Activated CD4-positive, alpha-beta memory T cell treated with anti-CD3 and anti-CD28 coated beads for 36 hours (primary cell): ENCODE measurements around the gene EEFSEC. TPM values are rescaled to one million over a fixed set of nuclear protein-coding genes. Genes with fewer than 3 reads are reported as not detected.

ENCODE experiments used
- CTCF ChIA-PET: fragments of 350-600 bp; sonication (Branson Sonifier 250); formaldehyde crosslinking; loops from one replicate; lab custom pipeline; 2021; ENCODE audit warnings: antibody characterized with exemption, inconsistent platforms; lab: Charles Lee
- POLR2A ChIA-PET: fragments of 350-600 bp; sonication (Branson Sonifier 250); formaldehyde crosslinking; loops from one replicate; lab custom pipeline; 2021; ENCODE audit warnings: antibody characterized with exemption; lab: Charles Lee
- DNase-seq: peaks from one replicate; pipeline ENCODE4 v3.0.0-alpha.2; 2020
- H3K27ac Mint-ChIP-seq: one replicate; pipeline ENCODE4 v1.8.0; 2021; ENCODE audit warnings: mixed read lengths
- H3K27me3 Mint-ChIP-seq: one replicate; pipeline ENCODE4 v1.8.0; 2021; ENCODE audit warnings: mixed read lengths
- H3K36me3 Mint-ChIP-seq: one replicate; pipeline ENCODE4 v1.8.0; 2021; ENCODE audit warnings: mixed read lengths
- H3K4me1 Mint-ChIP-seq: one replicate; pipeline ENCODE4 v1.8.0; 2021; ENCODE audit warnings: low read depth, mixed read lengths
- H3K4me3 Mint-ChIP-seq: one replicate; pipeline ENCODE4 v1.8.0; 2021; ENCODE audit warnings: mild to moderate bottlenecking, mixed read lengths
- H3K9me3 Mint-ChIP-seq: one replicate; pipeline ENCODE4 v1.8.0; 2021; ENCODE audit warnings: mixed read lengths
- intact Hi-C: fragments of 100-400 bp; cut with micrococcal nuclease; formaldehyde crosslinking; loops from one replicate; pipeline ENCODE4 v1.15.1; 2023
- total RNA-seq, 2 experiments: library from RNA; stranded (reverse); gene quantifications; one replicate each; pipeline ENCODE4 v1.2.3, GENCODE V29; 2021

The EEFSEC gene
- total RNA-seq, 2 experiments from 2014 or later: 16.1 to 17.2 TPM

DNA sequence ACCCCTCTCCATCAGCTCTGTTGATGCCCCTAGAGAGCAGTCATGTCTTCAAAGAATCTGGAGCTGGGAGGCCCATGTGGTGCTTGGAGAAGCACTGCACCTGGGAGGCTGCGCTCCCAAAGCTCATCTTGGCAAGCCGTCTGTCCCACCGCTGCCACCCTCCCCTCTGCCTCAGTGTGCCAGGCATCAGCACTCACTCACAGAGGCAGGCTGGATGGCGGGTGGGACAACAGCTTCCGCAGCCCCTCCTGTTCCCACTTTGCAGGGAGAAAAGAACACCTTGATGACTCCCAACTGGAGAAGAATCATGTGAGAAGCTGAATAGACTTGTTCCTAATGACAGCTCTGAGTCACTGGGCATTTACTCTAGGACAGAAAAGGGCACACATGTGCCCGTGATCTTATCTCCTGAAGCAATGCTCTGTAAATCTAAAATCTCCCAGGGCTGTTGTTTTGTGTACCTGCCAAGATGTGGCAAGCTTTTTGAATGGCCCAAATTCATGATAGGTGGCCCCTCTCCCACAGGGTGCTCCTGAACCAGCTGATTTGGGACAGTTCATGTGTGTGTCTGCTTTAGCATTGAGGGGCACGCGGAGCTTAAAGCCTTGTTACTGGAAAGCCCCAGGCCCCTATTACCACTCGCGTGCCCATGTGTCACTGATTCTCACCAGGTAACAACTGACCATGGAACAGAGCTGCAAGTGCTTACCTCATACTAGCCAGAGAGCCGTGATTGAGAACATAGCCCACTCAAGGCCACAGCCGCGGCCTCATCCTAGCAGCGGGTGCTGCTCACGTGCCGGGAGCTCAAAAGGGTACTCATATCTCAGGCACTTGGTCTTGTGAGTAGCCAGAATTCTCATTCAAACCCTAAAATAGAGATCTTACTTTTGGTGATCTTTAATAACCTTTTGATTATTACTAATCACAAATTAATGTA lies 209.0 kb downstream of the EEFSEC start:
- Mint-ChIP-seq H3K36me3 (peaks cover 4% of the 10 kb centered on the region), H3K27me3 (no peaks in the 10 kb centered on the region), H3K4me3 (no peak overlapping the region), H3K4me1 (no peaks in the 10 kb centered on the region), H3K27ac (no peak overlapping the region), H3K9me3 (no peaks in the 10 kb centered on the region)
- POLR2A ChIA-PET: no interaction called here
- CTCF ChIA-PET: no interaction called here
- DNase-seq: no peak
- intact Hi-C loops: no loop called here

- Mint-ChIP-seq H3K36me3 (no peaks in the 10 kb centered on the region), H3K27ac (no peak overlapping the region), H3K4me1 (no peaks in the 10 kb centered on the region), H3K27me3 (no peaks in the 10 kb centered on the region), H3K9me3 (no peaks in the 10 kb centered on the region), H3K4me3 (no peak overlapping the region)
- ChIA-PET POLR2A (no interaction called here), CTCF (no interaction called here)
- no peak for DNase-seq
- intact Hi-C loops: no loop called here
These were observed 211.0 kb downstream of the EEFSEC start for GRCh38 chr3:128364291-128364690.

- Mint-ChIP-seq H3K27ac (no peak overlapping the region), H3K4me3 (no peak overlapping the region), H3K36me3 (no peaks in the 10 kb centered on the region), H3K9me3 (no peaks in the 10 kb centered on the region), H3K27me3 (no peaks in the 10 kb centered on the region), H3K4me1 (no peaks in the 10 kb centered on the region)
- no peak for DNase-seq
- intact Hi-C loops: no loop called here
- CTCF ChIA-PET: no interaction called here
- POLR2A ChIA-PET: no interaction called here
These were observed 211.6 kb downstream of the EEFSEC start for GRCh38 chr3:128364808-128365360.

DNA sequence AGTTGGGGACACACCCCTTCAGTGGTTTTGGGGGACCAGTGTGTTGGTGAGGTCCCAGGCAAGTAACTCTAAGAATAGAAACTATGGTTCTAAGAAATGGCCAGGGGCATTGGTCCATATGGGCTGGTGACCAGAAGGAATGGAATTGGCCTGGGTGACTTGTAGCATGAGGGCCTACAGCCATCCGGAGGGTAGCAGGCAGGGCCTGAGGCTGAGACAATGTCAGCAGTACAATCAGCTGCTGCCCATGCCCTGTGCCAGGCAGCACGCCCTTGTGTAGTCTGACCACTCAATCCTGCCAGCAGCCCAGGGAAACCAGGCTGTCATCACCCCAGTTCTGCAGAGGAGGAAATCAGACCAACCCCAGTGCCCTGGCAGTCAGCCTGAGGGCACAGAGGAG lies 212.9 kb downstream of the EEFSEC start:
- no peaks in the 10 kb centered on the region for H3K4me1 Mint-ChIP-seq
- POLR2A ChIA-PET: no interaction called here

GRCh38 chr3:128366652-128367051 lies 213.4 kb downstream of the EEFSEC start:
- Mint-ChIP-seq H3K9me3 (no peaks in the 10 kb centered on the region), H3K27ac (no peak overlapping the region), H3K4me3 (no peak overlapping the region), H3K4me1 (no peaks in the 10 kb centered on the region), H3K27me3 (no peaks in the 10 kb centered on the region), H3K36me3 (no peaks in the 10 kb centered on the region)
- no peak for DNase-seq
- intact Hi-C loops: no loop called here
- CTCF ChIA-PET: no interaction called here
- POLR2A ChIA-PET: no interaction called here

More for the DNA sequence above, 212.9 kb downstream of the EEFSEC start:
- no peaks in the 10 kb centered on the region for H3K27me3 Mint-ChIP-seq
- no peak overlapping the region for H3K4me3 Mint-ChIP-seq
- no peak for DNase-seq
- no peaks in the 10 kb centered on the region for H3K36me3 Mint-ChIP-seq
- CTCF ChIA-PET: no interaction called here
- intact Hi-C loops: no loop called here
- H3K9me3 Mint-ChIP-seq: no peaks in the 10 kb centered on the region
- no peak overlapping the region for H3K27ac Mint-ChIP-seq

GRCh38 chr3:128367221-128367620 lies 213.9 kb downstream of the EEFSEC start:
- Mint-ChIP-seq H3K27ac (no peak overlapping the region), H3K27me3 (no peaks in the 10 kb centered on the region), H3K4me1 (no peaks in the 10 kb centered on the region), H3K9me3 (no peaks in the 10 kb centered on the region), H3K4me3 (no peak overlapping the region), H3K36me3 (no peaks in the 10 kb centered on the region)
- ChIA-PET CTCF (no interaction called here), POLR2A (no interaction called here)
- DNase-seq: no peak
- intact Hi-C loops: no loop called here

DNA sequence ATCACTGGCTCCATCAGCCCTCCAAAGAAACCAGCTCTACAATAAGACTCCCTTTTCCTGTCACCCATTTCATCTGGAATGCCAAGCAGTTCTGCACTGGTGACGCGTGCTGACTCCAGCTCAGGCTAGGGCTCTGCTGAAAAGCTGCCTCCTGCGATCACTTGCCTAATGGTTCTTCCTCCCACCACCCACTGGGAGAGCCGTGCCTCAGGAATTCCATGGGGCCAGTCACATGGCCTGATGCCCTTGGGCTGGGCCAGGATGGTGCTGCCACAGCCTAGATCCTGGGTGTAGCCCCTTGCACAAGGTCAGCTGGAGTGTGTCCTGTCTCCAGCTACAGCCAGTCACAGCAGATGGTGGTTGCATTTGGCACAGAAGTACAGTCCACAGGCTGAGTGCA lies 214.5 kb downstream of the EEFSEC start:
- no peaks in the 10 kb centered on the region for H3K27me3 Mint-ChIP-seq

GRCh38 chr3:128368626-128369025 lies 215.3 kb downstream of the EEFSEC start:
- Mint-ChIP-seq H3K36me3 (no peaks in the 10 kb centered on the region), H3K9me3 (no peaks in the 10 kb centered on the region), H3K27ac (no peak overlapping the region), H3K4me3 (no peak overlapping the region), H3K4me1 (peaks cover 4% of the 10 kb centered on the region), H3K27me3 (no peaks in the 10 kb centered on the region)
- ChIA-PET POLR2A (no interaction called here), CTCF (no interaction called here)
- no peak for DNase-seq
- intact Hi-C loops: no loop called here

More for the DNA sequence above, 214.5 kb downstream of the EEFSEC start:
- Mint-ChIP-seq H3K36me3 (no peaks in the 10 kb centered on the region), H3K27ac (no peak overlapping the region), H3K9me3 (no peaks in the 10 kb centered on the region), H3K4me1 (peaks cover 3% of the 10 kb centered on the region), H3K4me3 (no peak overlapping the region)
- CTCF ChIA-PET: no interaction called here
- POLR2A ChIA-PET: no interaction called here
- intact Hi-C loops: no loop called here
- no peak for DNase-seq

DNA sequence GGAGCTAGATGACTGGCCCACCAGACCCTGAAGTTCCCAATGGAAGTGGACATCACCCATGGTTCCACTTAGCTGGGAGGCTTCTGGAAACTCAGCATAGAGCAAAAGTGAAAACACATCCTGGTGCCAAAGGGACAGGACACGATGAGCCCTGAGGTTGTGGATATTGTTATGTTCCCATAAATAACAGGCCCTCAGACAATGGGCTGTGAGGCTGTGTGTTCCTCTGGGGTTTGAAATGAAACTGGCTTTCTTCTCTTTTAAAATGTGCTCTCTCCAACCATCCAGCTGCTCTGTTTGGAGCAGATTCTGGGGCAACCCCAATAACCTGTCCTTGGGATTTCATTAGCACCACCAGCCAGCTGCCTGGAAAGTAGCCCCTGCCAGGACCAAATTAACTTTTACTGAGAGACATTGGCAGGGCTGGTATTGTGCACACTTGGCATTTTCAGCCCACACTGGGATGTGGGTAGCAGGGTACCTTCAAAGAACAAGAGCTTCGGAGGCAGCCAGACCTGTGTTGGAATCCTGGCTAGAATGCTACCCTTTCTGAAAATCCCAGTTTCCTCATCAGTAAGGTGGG lies 215.9 kb downstream of the EEFSEC start:
- no peaks in the 10 kb centered on the region for H3K27me3 Mint-ChIP-seq
- intact Hi-C loops: no loop called here
- no peak for DNase-seq
- H3K27ac Mint-ChIP-seq: no peak overlapping the region
- H3K4me3 Mint-ChIP-seq: no peak overlapping the region
- no peaks in the 10 kb centered on the region for H3K36me3 Mint-ChIP-seq
- ChIA-PET CTCF (no interaction called here), POLR2A (no interaction called here)
- H3K4me1 Mint-ChIP-seq: peaks cover 4% of the 10 kb centered on the region
- H3K9me3 Mint-ChIP-seq: no peaks in the 10 kb centered on the region

DNA sequence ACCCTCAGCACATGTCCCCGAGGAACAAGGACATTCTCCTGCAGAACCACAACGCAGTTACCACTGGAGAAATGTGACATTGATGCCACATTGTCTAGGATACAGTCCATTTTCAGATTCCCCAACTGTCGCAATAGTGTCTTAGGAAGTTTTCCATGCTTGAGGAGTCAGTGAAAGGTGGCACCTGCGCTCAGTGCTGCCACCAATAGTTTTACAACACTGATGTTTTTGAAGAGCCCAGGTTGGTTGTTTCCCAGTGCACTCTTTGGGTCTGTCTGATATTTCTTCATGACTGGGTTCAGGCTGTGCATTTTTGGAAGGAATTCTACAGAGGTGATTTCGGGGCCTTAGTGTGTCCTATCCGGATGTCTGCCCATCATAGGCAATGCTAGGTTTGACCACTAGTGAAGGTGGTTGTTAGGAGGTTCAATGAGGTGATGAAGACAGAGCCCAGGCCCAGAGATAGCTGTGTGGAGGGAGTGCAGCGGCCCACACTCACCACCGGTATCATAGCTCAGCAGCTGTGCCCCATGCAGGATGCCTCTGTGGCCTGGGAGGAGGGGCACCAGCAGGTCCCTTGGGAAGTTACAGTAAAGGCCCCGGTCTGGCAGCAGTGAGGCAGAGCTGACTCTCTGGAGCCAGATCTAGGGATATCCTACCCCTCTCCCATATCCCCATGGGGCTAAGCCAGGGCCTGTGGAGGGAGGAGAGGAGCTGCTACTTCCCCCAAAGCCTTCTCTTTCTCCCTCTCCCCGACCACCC lies 216.8 kb downstream of the EEFSEC start:
- Mint-ChIP-seq H3K9me3 (no peaks in the 10 kb centered on the region), H3K27me3 (no peaks in the 10 kb centered on the region), H3K4me1 (peaks cover 4% of the 10 kb centered on the region), H3K27ac (no peak overlapping the region), H3K4me3 (no peak overlapping the region), H3K36me3 (no peaks in the 10 kb centered on the region)
- CTCF ChIA-PET: interaction anchor here (1.0 kb wide), 1 partner anchor 10 kb away, joined by 4 read pairs; no protein-coding TSS in a partner anchor
- POLR2A ChIA-PET: no interaction called here
- intact Hi-C loops: no loop called here
- DNase-seq: no peak

DNA sequence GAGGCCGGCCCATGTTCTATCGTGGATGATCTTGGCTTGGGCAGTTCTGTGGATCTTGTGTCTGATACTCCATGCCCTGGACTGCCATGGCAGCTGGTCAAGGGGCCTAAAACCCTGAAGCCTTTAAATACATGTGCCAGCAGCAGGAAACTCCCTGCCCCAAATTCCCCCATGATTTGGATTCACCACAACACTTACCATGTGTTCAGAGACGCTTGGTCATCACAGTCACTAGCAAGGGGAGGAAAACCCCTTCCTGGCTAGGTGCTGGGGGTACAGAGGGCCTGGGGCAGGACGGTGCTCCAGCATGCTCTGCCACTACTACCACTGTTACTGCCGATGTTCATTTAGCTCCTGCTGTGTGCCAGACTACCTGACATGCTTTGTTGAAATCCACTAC lies 219.0 kb downstream of the EEFSEC start:
- H3K27me3 Mint-ChIP-seq: no peaks in the 10 kb centered on the region
- DNase-seq: peak; percentile 29
- no peak overlapping the region for H3K27ac Mint-ChIP-seq
- H3K9me3 Mint-ChIP-seq: no peaks in the 10 kb centered on the region
- intact Hi-C loops: no loop called here
- H3K36me3 Mint-ChIP-seq: no peaks in the 10 kb centered on the region
- H3K4me3 Mint-ChIP-seq: no peak overlapping the region
- peaks cover 4% of the 10 kb centered on the region for H3K4me1 Mint-ChIP-seq
- ChIA-PET CTCF (no interaction called here), POLR2A (no interaction called here)
